ENCODE data around the gene MAP7D1. TPM values are rescaled to one million over a fixed set of nuclear protein-coding genes. Genes with fewer than 3 reads are reported as not detected.

Gene MAP7D1
- total and polyA plus RNA-seq, 2 of the 13 experiments (the other 11 are each of a cell fraction or from before 2014, with no cell fraction given): 5.6 to 7.2 TPM

GRCh38 chr1:36223996-36224536 is 68.1 kb downstream of the MAP7D1 start, which contains the start of gene THRAP3 (continued):
- TF ChIP-seq ZNF460 (CRISPR knock-in tag; IDR thresholded peaks at IDR 0.05; ENCODE audit: borderline replicate concordance): no peak; the same call in 1 of the 2 replicates
- peak; percentile 22; the same call in 1 of the 2 replicates for TF ChIP-seq ZNF275 (CRISPR knock-in tag; IDR thresholded peaks at IDR 0.05; ENCODE audit: borderline replicate concordance)
- peak; percentile 51; the same call in 1 of the 2 replicates for TF ChIP-seq RXRA (CRISPR knock-in tag; IDR thresholded peaks at IDR 0.05)
- TF ChIP-seq ZNF619 (CRISPR knock-in tag; IDR thresholded peaks at IDR 0.05): no peak
- peak; percentile 59; the same call in 1 of the 2 replicates for TF ChIP-seq TOPORS (CRISPR knock-in tag; IDR thresholded peaks at IDR 0.05)
- peak; percentile 68 for TF ChIP-seq ZNF205 (CRISPR knock-in tag; IDR thresholded peaks at IDR 0.05)
- TF ChIP-seq MTA3 (CRISPR knock-in tag; IDR thresholded peaks at IDR 0.05): no peak
- peak; percentile 80 for TF ChIP-seq HNF1B (CRISPR knock-in tag; IDR thresholded peaks at IDR 0.05)
- no peak for TF ChIP-seq BATF2 (CRISPR knock-in tag; IDR thresholded peaks at IDR 0.05)
- peak; percentile 34; the same call in 1 of the 2 replicates for TF ChIP-seq MXD3 (CRISPR knock-in tag; IDR thresholded peaks at IDR 0.05)
- peak; percentile 50; the same call in 1 of the 2 replicates for TF ChIP-seq ZNF124 (CRISPR knock-in tag; IDR thresholded peaks at IDR 0.05)
- TF ChIP-seq NR2F6 (IDR thresholded peaks at IDR 0.05): no peak; the same call in 1 of the 2 replicates
- TF ChIP-seq NR2F6 (CRISPR knock-in tag; IDR thresholded peaks at IDR 0.05): peak; percentile 42; the same call in 1 of the 2 replicates
- no peak for TF ChIP-seq ZBTB39 (CRISPR knock-in tag; IDR thresholded peaks at IDR 0.05)
- TF ChIP-seq FOXP1 (IDR thresholded peaks at IDR 0.05): no peak
- peak; percentile 54 for TF ChIP-seq FOXP1 (CRISPR knock-in tag; IDR thresholded peaks at IDR 0.05)
- peak; percentile 88; the same call in 1 of the 2 replicates for TF ChIP-seq ZNF747 (CRISPR knock-in tag; IDR thresholded peaks at IDR 0.05; ENCODE audit: borderline replicate concordance)
- TF ChIP-seq GATAD1 (CRISPR knock-in tag; IDR thresholded peaks at IDR 0.05): peak; percentile 94
- TF ChIP-seq IRX3 (CRISPR knock-in tag; IDR thresholded peaks at IDR 0.05; ENCODE audit: borderline replicate concordance, low read depth): 0 out of 2 replicates have a peak, but pooled peaks have one; percentile 47
- no peak for TF ChIP-seq ZNF674 (CRISPR knock-in tag; IDR thresholded peaks at IDR 0.05; ENCODE audit: low read depth)
- peak; percentile 82 for TF ChIP-seq ELF1 (CRISPR knock-in tag; IDR thresholded peaks at IDR 0.05)
- no peak for TF ChIP-seq ZNF225 (CRISPR knock-in tag; IDR thresholded peaks at IDR 0.05)
- 0 out of 2 replicates have a peak, but pooled peaks have one; percentile 7 for TF ChIP-seq HMG20B (CRISPR knock-in tag; conservative IDR thresholded peaks at IDR 0.05)
- no peak for TF ChIP-seq ZNF207 (IDR thresholded peaks at IDR 0.05; ENCODE audit: borderline replicate concordance)
- TF ChIP-seq ZNF737 (CRISPR knock-in tag; IDR thresholded peaks at IDR 0.05; ENCODE audit: borderline replicate concordance): no peak
- TF ChIP-seq ZNF430 (CRISPR knock-in tag; IDR thresholded peaks at IDR 0.05): peak; percentile 17; the same call in 1 of the 2 replicates
- peak; percentile 52; the same call in 1 of the 2 replicates for TF ChIP-seq ZNF331 (CRISPR knock-in tag; IDR thresholded peaks at IDR 0.05)
